Type B pancreatic cell (in vitro differentiated cells): Measurements from ENCODE around the gene DOP1B. TPM values are rescaled to one million over a fixed set of nuclear protein-coding genes. Genes with fewer than 3 reads are reported as not detected.
A peak's percentile ranks its signal among the peaks of the same experiment; 100 is the strongest.

Experiments
- DNase-seq: peaks from one replicate; pipeline ENCODE4 v3.0.0; 2021; ENCODE audit warnings: mixed read lengths; ENCODE audit not compliant: unreplicated experiment; ENCODE audit errors: extremely low spot score
- H3K27ac Mint-ChIP-seq: 2 replicates; pipeline ENCODE4 v1.8.0; 2021; ENCODE audit warnings: mild to moderate bottlenecking, mixed read lengths
- H3K27me3 Mint-ChIP-seq: 2 replicates; pipeline ENCODE4 v1.8.0; 2021; ENCODE audit warnings: mixed read lengths
- H3K36me3 Mint-ChIP-seq: 2 replicates; pipeline ENCODE4 v1.8.0; 2021; ENCODE audit warnings: mixed read lengths
- H3K4me1 Mint-ChIP-seq: one replicate; pipeline ENCODE4 v1.8.0; 2021; ENCODE audit warnings: mixed read lengths; ENCODE audit not compliant: unreplicated experiment
- H3K4me3 Mint-ChIP-seq: 2 replicates; pipeline ENCODE4 v1.8.0; 2021; ENCODE audit warnings: mild to moderate bottlenecking, mixed read lengths
- H3K9me3 Mint-ChIP-seq: 2 replicates; pipeline ENCODE4 v1.8.0; 2021; ENCODE audit warnings: mixed read lengths
- CTCF ChIP-seq: fragments of 200-600 bp; sonication (generic); conservative IDR thresholded peaks from 2 replicates; pipeline ENCODE4 v1.5.0; 2021; ENCODE audit warnings: antibody characterized with exemption, mild to moderate bottlenecking
- total RNA-seq: library from RNA; stranded (reverse); gene quantifications from 2 replicates; pipeline ENCODE4 v1.2.1, GENCODE V29; 2021; ENCODE audit warnings: low replicate concordance

DOP1B gene
- total RNA-seq, 1 donor from 2014 or later, result 26.5 TPM

- H3K36me3 Mint-ChIP-seq, result peaks cover 4% of the 10 kb centered on the region
- no peak for DNase-seq
- H3K4me1 Mint-ChIP-seq, result peaks cover 22% of the 10 kb centered on the region
- H3K4me3 Mint-ChIP-seq, result peak overlapping the region; percentile 1
- no peaks in the 10 kb centered on the region for H3K27me3 Mint-ChIP-seq
- H3K27ac Mint-ChIP-seq, result no peak overlapping the region
- no peak for TF ChIP-seq CTCF
- no peaks in the 10 kb centered on the region for H3K9me3 Mint-ChIP-seq
Measured at GRCh38 chr21:36186081-36186480, 29.5 kb downstream of the DOP1B start.

- H3K36me3 Mint-ChIP-seq, result peaks cover 4% of the 10 kb centered on the region
Measured at GRCh38 chr21:36186506-36187399, 30.1 kb downstream of the DOP1B start.

GRCh38 chr21:36188081-36188681 is 31.6 kb downstream of the DOP1B start:
- no peaks in the 10 kb centered on the region for H3K9me3 Mint-ChIP-seq
- peak overlapping the region; percentile 66 for H3K27ac Mint-ChIP-seq
- H3K4me1 Mint-ChIP-seq, result peaks cover 24% of the 10 kb centered on the region
- peaks cover 4% of the 10 kb centered on the region for H3K36me3 Mint-ChIP-seq
- no peaks in the 10 kb centered on the region for H3K27me3 Mint-ChIP-seq
- H3K4me3 Mint-ChIP-seq, result peak overlapping the region; percentile 67
- TF ChIP-seq CTCF, result no peak
- DNase-seq, result no peak

More at GRCh38 chr21:36186506-36187399, 30.1 kb downstream of the DOP1B start:
- no peak for TF ChIP-seq CTCF
- Mint-ChIP-seq H3K9me3 (no peaks in the 10 kb centered on the region), H3K4me3 (peak overlapping the region; percentile 1), H3K27me3 (no peaks in the 10 kb centered on the region), H3K4me1 (peaks cover 22% of the 10 kb centered on the region), H3K27ac (no peak overlapping the region)
- DNase-seq, result no peak

- DNase-seq, result no peak
- Mint-ChIP-seq H3K4me1 (peaks cover 26% of the 10 kb centered on the region), H3K4me3 (no peak overlapping the region), H3K27me3 (no peaks in the 10 kb centered on the region), H3K27ac (peak overlapping the region; percentile 66), H3K36me3 (peaks cover 4% of the 10 kb centered on the region), H3K9me3 (no peaks in the 10 kb centered on the region)
- no peak for TF ChIP-seq CTCF
Measured at GRCh38 chr21:36188937-36189336, 32.3 kb downstream of the DOP1B start.

- peaks cover 26% of the 10 kb centered on the region for H3K4me1 Mint-ChIP-seq
Measured at GRCh38 chr21:36190736-36191135, 34.1 kb downstream of the DOP1B start.

More at GRCh38 chr21:36190736-36191135, 34.1 kb downstream of the DOP1B start:
- no peaks in the 10 kb centered on the region for H3K9me3 Mint-ChIP-seq
- peaks cover 4% of the 10 kb centered on the region for H3K36me3 Mint-ChIP-seq
- TF ChIP-seq CTCF, result no peak
- DNase-seq, result no peak
- no peak overlapping the region for H3K27ac Mint-ChIP-seq
- no peaks in the 10 kb centered on the region for H3K27me3 Mint-ChIP-seq
- no peak overlapping the region for H3K4me3 Mint-ChIP-seq
